Hepatocyte (in vitro differentiated cells): ENCODE measurements around the gene TMEM225B. TPM values are rescaled to one million over a fixed set of nuclear protein-coding genes. Genes with fewer than 3 reads are reported as not detected.
"Not testable (repeated sequence)": the region's sequence is repeated elsewhere in the genome, so short reads cannot be mapped to it uniquely, and the experiment has no call there.

Experiments
- DNase-seq: peaks from one replicate; pipeline ENCODE4 v3.0.0-alpha.2; 2016; ENCODE audit warnings: low spot score
- H2AFZ ChIP-seq: fragments of 200-600 bp; sonication (generic); 2 replicates; pipeline ENCODE4 v1.6.0; 2016; ENCODE audit warnings: antibody characterized with exemption, mild to moderate bottlenecking
- H3K27ac ChIP-seq: fragments of 200-600 bp; sonication (generic); 2 replicates; pipeline ENCODE4 v1.5.1; 2016; ENCODE audit warnings: mild to moderate bottlenecking
- H3K27me3 ChIP-seq: fragments of 200-600 bp; sonication (generic); 2 replicates; pipeline ENCODE4 v1.6.1; 2016
- H3K36me3 ChIP-seq: fragments of 200-600 bp; sonication (generic); replicated peaks from 2 replicates; pipeline ENCODE4 v1.5.1; 2016; ENCODE audit warnings: low read depth; ENCODE audit not compliant: insufficient read depth
- H3K4me1 ChIP-seq: fragments of 200-600 bp; sonication (generic); 2 replicates; pipeline ENCODE4 v1.5.1; 2016; ENCODE audit warnings: mild to moderate bottlenecking, moderate library complexity; ENCODE audit not compliant: insufficient read depth
- H3K4me2 ChIP-seq: fragments of 200-600 bp; sonication (generic); 2 replicates; pipeline ENCODE4 v1.6.0; 2016
- H3K4me3 ChIP-seq: fragments of 200-600 bp; sonication (generic); 2 replicates; pipeline ENCODE4 v1.5.1; 2016; ENCODE audit warnings: mild to moderate bottlenecking
- H3K79me2 ChIP-seq: fragments of 200-600 bp; sonication (generic); 2 replicates; pipeline ENCODE4 v1.6.0; 2017; ENCODE audit warnings: mild to moderate bottlenecking
- H3K9me2 ChIP-seq: fragments of 200-600 bp; sonication (generic); replicated peaks from 2 replicates; pipeline ENCODE4 v1.6.0; 2017; ENCODE audit warnings: mild to moderate bottlenecking; ENCODE audit not compliant: insufficient read depth
- H3K9me3 ChIP-seq: fragments of 200-600 bp; sonication (generic); 2 replicates; pipeline ENCODE4 v1.5.1; 2016; ENCODE audit warnings: low read depth, mild to moderate bottlenecking
- H4K20me1 ChIP-seq: fragments of 200-600 bp; sonication (generic); 2 replicates; pipeline ENCODE4 v1.6.0; 2016; ENCODE audit warnings: mild to moderate bottlenecking; ENCODE audit not compliant: insufficient read depth, poor library complexity, severe bottlenecking
- CTCF ChIP-seq: fragments of 200-600 bp; sonication (generic); IDR thresholded peaks from 2 replicates; pipeline ENCODE4 v1.5.1; 2016; ENCODE audit warnings: antibody characterized with exemption, mild to moderate bottlenecking; ENCODE audit not compliant: poor library complexity
- EZH2 ChIP-seq: fragments of 200-600 bp; sonication (generic); IDR thresholded peaks from 2 replicates; pipeline ENCODE4 v1.6.1; 2016; ENCODE audit warnings: antibody characterized with exemption, mild to moderate bottlenecking, borderline replicate concordance
- EZH2phosphoT487 ChIP-seq: fragments of 200-600 bp; sonication (generic); IDR thresholded peaks from one replicate; pipeline ENCODE4 v1.6.1; 2018; ENCODE audit warnings: antibody characterized with exemption, mild to moderate bottlenecking, low read depth, moderate library complexity; ENCODE audit not compliant: unreplicated experiment, severe bottlenecking
- WGBS: methylation state at CpG from one replicate; pipeline ENCODE4 v1.1.6; 2016; ENCODE audit warnings: low lambda C conversion rate; ENCODE audit errors: missing lambda C conversion rate; 5-methylcytosine and 5-hydroxymethylcytosine counted together
- polyA plus RNA-seq: library from polyadenylated mRNA; unstranded; fragments of >200 nt; fragmentation: Nextera tagmentation; extraction: Ambion mirVana; gene quantifications from 2 replicates; pipeline ENCODE4 v1.2.1, GENCODE V29; 2016
- total RNA-seq: library from RNA; depleted of rRNA; stranded (reverse); fragments of >200 nt; gene quantifications from 2 replicates; pipeline ENCODE4 v1.2.3, GENCODE V29; 2014

Gene TMEM225B
- total and polyA plus RNA-seq, 2 experiments from 2014 or later = 0.12 to 0.20 TPM

GRCh38 chr7:99631295-99632109 is 33.4 kb downstream of the TMEM225B start:
- peak; percentile 69 for DNase-seq
- Histone ChIP-seq H3K27ac (peak overlapping the region; percentile 38), H3K4me3 (no peak overlapping the region), H4K20me1 (no peaks in the 10 kb centered on the region), H3K27me3 (no peaks in the 10 kb centered on the region), H3K79me2 (peaks cover 3% of the 10 kb centered on the region), H3K36me3 (no peaks in the 10 kb centered on the region), H3K4me2 (no peak overlapping the region), H3K4me1 (no peaks in the 10 kb centered on the region), H3K9me3 (no peaks in the 10 kb centered on the region), H3K9me2 (no peaks in the 10 kb centered on the region), H2AFZ (no peak overlapping the region)
- TF ChIP-seq CTCF (peak; percentile 51), EZH2phosphoT487 (no peak)
- WGBS = 50% methylated on average over 9 of the region's 9 CpGs

GRCh38 chr7:99637414-99637813 is 39.3 kb downstream of the TMEM225B start:
- not testable (repeated sequence) for H3K4me1 ChIP-seq, H3K27ac ChIP-seq, H3K9me3 ChIP-seq, H3K36me3 ChIP-seq, H3K4me3 ChIP-seq, H3K4me2 ChIP-seq, H3K9me2 ChIP-seq, DNase-seq, H3K79me2 ChIP-seq, H4K20me1 ChIP-seq, H3K27me3 ChIP-seq, H2AFZ ChIP-seq
- 98% methylated on average over 2 of the region's 2 CpGs for WGBS

GRCh38 chr7:99638731-99639130 is 40.7 kb downstream of the TMEM225B start:
- Histone ChIP-seq H3K9me2 (no peaks in the 10 kb centered on the region), H3K4me1 (no peaks in the 10 kb centered on the region), H3K9me3 (no peaks in the 10 kb centered on the region), H3K4me2 (no peak overlapping the region), H3K79me2 (no peaks in the 10 kb centered on the region), H4K20me1 (no peaks in the 10 kb centered on the region), H3K27ac (no peak overlapping the region), H3K36me3 (no peaks in the 10 kb centered on the region), H3K27me3 (no peaks in the 10 kb centered on the region), H2AFZ (no peak overlapping the region), H3K4me3 (no peak overlapping the region)
- no peak for DNase-seq
- TF ChIP-seq EZH2 = no peak
- TF ChIP-seq EZH2phosphoT487 = no peak
- no peak for TF ChIP-seq CTCF
- 98% methylated on average over 23 of the region's 23 CpGs for WGBS

GRCh38 chr7:99639267-99639666 is 41.2 kb downstream of the TMEM225B start:
- H3K4me1 ChIP-seq = no peaks in the 10 kb centered on the region
- H3K4me3 ChIP-seq = no peak overlapping the region
- no peaks in the 10 kb centered on the region for H4K20me1 ChIP-seq
- H3K9me3 ChIP-seq = no peaks in the 10 kb centered on the region
- no peaks in the 10 kb centered on the region for H3K36me3 ChIP-seq
- H3K27me3 ChIP-seq = no peaks in the 10 kb centered on the region
- H3K79me2 ChIP-seq = no peaks in the 10 kb centered on the region
- H3K27ac ChIP-seq = no peak overlapping the region
- H3K4me2 ChIP-seq = no peak overlapping the region
- TF ChIP-seq EZH2phosphoT487 = no peak
- TF ChIP-seq EZH2 = no peak
- no peak for TF ChIP-seq CTCF
- no peaks in the 10 kb centered on the region for H3K9me2 ChIP-seq
- DNase-seq = no peak
- no peak overlapping the region for H2AFZ ChIP-seq
